RKO (cell line): ENCODE measurements around the gene COPS6.
A peak's percentile ranks its signal among the peaks of the same experiment; 100 is the strongest.

Source experiments
- DNase-seq: peaks from one replicate; pipeline ENCODE4 v3.0.0-alpha.2; 2016; ENCODE audit warnings: low spot score

COPS6 gene

DNA sequence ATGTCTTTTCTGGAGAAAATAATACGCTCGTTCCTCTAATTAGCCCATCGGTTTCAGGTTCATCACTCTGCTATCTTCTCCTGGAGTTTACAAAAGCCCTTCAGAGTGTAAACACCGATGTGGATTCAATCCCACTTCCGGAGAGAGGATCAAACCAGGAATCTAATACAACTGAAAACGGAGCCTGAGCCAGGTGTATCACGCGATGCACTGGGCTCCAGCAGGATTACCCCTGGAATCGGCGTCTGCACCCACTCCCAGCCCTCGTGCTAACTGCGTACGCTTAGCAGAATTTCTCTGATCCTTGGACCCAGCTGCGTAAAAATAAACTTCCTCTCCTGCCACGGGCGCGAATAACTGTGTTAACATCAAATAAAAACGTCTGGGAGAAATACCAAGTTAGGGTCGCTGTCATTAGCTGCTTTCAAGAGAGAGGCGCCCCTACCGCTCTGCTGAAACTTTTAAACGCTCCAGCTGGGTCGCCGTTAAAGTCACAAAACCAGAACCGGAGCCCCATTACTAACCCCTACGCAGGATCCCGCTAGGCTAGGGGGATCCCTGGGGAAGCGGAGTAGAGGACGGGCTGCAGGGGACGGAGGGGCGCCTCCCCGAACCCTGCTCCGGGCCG is 7.7 kb upstream of the COPS6 start:
- peak; percentile 58 for DNase-seq

DNA sequence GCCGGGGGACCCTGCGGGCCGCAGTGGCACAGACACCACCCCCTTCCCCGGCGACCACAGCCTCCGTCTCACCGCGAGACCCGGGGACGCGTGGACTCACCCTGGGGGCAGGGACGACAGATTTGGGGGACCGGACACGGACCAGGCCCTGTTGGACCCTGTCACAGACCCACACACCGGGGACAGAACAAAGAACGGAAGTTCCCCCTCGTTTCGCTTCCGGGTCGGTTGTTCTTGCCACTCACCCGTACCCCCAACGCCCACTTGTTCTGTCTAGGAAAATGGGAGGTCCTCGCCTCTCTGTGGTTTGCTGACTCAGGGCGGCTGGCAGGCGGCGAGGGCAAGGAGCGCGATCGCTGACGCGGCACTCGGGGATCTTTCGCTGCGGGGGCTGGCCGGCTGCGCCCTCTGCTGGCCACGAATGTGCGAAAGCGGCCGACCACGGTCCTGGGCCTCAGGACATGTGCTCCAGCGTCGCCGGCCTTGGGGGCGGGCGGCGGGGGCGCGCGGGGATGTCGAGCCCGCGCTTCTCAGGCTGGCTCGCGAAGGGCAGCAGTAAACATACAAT is 7.2 kb upstream of the COPS6 start, which contains the start of gene ZNF3:
ZNF3 (minus strand) TSS at position 189 of the 568 bp plus-strand sequence. CDS start 4,366 bp downstream, outside the sequence.
- DNase-seq, result peak; percentile 100

DNA sequence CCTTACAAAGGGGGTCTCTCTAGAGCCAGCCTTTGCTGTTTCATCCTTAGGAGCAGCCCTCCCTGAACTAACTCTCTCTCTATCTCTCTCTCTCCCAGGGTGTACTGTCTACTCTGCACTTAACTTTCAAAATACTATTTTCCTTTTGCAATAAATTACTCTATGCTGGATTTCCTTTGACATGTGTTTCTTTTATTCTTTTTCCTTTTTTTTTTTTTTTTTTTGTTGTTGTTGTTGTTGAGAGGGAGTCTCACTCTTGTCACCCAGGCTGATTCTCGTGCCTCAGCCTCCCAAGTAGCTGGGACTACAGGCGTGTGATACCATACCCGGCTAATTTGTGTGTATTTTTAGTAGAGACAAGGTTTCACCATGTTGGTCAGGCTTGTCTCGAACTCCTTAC is 5.8 kb upstream of the COPS6 start:
- no peak for DNase-seq

DNA sequence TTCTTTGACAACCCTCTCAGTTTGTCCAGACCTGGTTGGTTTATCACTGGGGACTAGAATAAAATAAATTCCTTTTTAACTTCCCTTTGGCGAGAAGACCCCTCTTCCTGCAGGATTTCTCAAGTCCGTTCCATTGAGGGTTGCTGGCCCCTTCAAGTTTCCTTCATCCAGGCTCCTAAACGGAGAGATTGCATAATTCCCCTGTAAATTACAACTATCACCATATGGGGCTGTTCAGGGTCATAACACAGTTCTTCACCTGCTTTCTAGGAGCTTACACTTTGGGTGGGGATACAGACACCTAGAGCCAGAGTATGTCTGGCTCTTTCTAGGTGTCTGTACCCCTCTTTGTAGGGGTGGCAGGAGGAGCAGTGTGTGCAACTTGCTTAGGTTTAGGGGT is 3.3 kb upstream of the COPS6 start:
- DNase-seq, result no peak

DNA sequence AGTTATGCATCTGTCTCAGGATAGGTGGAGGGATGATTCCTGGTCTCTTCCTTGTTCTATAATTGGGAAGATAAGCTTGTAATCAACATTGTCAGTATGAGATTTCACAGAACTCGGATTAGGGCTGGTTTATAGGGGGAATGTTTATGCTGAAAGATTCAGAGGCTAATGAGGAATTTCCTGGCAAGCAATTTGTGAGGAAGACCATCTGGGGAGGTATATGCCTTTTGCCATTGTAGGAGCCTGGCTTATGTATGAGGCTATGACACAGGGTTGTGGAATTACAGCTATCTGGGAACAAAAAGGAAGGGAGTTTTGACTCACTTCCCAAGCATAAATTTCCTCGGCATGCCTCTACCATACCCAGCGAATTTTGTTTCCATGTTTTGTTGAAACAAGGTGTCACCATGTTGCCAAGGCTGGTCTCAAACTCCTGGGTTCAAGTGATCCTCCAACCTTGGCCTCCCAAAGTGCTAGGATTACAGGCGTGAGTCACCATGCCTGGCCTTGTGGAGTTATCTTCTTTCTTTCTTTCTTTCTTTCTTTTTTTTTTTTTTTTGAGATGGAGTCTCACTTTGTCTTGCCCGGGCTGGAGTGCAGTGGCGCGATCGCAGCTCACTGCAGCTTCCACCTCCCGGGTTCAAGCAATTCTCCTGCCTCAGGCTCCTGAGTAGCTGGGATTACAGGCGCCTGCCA is 1.6 kb upstream of the COPS6 start:
- DNase-seq, result peak; percentile 94

DNA sequence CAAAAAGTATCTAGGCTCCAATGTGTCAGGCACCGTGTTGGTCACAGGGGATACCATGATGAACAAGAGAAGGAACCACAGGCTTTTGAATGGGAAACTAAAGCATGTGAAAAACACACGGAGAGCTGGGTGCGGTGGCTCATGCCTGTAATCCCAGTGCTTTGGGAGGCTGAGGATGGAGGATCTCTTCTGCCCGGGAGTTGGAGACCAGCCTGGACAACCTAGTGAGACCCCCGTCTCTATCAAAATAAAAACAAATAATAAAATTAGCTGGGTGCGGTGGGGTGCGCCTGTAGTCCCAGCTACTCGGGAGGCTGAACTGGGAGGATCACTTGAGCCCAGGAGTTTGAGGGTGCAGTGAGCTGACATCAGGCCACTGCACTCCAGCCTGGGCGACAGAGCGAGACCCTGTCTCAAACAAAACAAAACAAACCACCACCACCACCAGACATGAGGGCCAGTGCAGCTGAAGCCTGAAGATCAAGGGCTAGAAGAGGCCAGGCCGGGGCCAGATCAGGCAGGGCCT is 611 bp upstream of the COPS6 start:
- DNase-seq, result no peak

DNA sequence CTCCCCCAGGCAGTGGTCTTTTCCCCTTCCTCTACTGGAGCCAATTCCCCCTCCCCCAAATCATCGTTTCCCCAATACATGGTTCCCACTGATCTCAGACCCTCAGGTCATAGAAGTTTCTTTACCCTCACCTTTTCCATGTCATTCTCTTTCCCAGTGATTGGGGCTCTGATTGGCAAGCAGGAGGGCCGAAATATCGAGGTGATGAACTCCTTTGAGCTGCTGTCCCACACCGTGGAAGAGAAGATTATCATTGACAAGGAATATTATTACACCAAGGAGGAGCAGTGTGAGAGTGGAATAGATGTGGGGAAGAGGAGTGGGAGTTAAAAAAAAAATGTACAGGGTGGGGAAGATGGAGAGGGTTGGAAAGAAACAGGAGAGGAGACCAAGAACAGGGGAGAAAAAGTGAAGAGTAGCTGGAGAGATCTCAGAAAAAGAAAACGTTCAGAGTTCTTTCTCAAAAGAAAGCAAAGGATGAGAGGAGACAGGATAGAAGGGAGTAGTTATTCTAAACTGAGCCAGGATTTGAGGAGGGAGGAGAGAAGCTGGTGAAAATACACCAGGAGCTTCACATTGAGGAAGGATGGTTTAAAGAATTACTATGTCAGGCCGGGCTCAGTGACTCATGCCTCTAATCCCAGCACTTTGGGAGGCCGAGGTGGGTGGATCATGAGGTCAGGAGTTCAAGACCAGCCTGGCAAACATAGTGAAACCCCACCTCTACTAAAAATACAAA is 858 bp downstream of the COPS6 start:
- peak; percentile 77 for DNase-seq

DNA sequence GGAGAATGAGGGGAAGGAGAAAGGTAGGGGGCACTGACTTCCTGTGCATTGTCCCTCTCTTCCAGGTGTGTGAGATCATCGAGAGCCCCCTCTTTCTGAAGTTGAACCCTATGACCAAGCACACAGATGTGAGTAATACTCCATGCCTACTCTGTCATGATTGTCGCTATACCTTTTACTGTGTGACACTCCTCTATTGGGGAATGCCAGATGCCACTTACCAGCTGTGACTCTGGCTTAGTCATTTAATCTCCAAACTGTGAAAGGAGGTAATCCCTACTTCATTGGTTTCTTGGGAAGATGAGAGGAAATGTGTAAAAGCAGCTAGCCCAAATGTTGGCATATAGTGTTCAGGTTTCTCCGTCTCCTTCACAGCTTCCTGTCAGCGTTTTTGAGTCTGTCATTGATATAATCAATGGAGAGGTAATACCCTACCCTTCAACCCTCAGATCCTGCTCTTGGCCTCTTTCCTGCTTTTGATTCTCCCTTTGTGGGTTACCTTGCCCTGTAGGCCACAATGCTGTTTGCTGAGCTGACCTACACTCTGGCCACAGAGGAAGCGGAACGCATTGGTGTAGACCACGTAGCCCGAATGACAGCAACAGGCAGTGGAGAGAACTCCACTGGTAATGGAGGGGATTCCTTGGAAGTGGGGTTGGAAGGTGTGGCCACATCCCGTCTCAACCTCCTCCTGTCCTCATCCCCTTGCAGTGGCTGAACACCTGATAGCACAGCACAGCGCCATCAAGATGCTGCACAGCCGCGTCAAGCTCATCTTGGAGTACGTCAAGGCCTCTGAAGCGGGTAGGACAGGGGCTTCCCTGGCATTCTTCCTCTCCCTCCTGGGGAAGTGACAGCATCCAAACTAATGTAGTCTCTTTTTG is 2.0 kb downstream of the COPS6 start:
- peak; percentile 90 for DNase-seq

DNA sequence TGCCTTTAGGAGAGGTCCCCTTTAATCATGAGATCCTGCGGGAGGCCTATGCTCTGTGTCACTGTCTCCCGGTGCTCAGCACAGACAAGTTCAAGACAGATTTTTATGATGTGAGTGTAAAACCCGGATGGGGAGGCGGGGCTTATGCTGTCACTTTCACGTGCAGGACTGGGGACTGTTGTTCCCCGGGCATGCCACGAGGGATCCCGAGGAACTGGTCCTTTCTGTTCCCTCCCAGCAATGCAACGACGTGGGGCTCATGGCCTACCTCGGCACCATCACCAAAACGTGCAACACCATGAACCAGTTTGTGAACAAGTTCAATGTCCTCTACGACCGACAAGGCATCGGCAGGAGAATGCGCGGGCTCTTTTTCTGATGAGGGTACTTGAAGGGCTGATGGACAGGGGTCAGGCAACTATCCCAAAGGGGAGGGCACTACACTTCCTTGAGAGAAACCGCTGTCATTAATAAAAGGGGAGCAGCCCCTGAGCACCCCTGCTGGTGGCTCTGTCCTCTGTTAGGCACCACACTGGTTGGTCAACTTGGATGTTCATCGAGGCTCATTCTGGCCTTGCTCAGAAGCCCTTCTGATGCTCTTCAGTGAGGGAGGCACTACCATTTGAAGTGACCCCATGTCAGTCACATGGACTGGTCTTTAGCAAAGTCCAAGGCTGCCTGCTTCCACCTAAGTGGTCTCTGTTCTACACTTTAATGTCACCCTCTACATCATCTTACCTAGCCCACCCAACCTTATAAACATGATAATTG is 2.8 kb downstream of the COPS6 start:
- peak; percentile 88 for DNase-seq

DNA sequence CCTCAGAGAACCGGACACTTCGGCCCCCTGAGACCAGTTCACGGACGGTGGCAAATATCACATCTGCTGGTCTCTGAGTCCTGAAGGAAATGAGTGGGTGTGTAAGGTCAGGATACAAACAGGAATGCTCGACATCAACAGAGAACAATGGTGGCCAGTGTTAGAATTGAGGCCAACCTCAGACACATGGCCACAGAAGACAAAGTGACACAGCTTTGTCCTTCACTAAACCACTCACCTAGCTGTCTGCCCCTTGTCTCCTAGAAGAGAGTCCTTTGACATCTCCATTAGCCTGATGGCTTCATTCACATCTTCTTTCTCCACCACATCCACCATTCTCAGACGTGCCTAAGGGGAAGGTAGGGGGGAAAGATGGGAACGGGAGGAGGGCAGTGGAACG is 4.3 kb downstream of the COPS6 start:
- no peak for DNase-seq

DNA sequence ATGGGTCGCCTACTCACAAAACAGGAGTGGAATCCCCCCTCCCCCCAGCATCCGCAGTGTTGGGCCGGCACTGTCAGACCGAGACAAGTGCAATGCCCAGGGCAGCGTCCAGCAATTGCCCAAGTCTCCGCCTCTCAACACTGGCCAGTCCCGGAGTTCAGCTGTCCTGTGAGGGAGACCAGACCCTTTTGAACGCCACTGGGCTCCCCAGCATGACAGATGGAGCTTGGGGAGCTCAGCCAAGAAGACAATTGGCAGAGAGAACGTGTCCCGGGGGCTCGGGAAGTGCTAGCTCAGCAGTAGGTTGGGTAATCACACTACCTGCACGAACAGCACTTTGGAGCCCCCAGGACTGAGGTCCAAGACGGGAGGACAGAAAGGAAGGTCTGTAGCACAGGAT is 4.7 kb downstream of the COPS6 start:
- no peak for DNase-seq

DNA sequence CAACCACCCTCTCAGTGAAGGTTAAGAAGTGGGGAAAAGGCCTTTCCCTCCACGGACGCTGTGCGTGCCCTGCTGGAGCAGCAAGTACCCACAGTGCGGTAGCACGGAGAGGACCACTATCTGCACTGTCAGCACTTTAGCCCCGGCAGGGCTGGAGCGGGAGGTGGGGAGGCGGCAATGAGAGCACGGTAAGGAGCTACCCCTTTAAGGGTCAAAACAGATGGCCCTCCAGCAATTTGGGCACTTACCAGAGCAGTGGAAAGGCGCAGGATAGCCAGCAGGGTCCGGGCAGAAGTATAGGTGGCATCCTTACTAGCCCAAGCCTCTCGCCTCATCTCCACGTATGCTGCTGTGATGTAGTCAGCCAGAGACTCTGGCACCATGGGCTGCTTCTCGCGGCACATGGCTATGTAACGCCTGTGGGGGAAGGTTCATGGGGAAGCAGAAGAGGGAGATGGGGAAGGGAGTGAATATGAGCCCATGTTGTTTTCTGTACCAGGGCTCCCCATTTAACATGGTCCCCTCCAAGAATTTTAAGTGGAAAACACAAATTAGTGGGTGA is 5.2 kb downstream of the COPS6 start:
- DNase-seq, result no peak

DNA sequence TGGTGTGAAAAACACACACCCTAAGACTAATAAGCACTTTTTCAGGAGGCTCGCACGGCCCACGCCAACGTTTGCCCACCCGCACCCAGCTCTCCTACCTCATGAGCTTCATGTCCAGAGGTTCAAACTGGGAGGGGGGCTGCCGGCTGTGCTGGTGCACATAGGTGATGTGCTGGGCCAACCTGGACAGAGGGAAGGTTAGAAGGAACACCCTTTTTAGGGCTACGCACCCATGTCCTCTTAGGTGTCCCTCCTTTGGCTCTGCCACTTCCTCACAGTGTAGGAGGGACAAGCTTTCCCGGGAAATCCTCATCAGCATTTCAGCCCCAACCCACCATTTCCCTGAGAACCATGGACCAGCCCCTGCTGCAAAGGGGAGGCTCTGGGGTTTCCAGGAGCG is 6.5 kb downstream of the COPS6 start:
- DNase-seq, result no peak

DNA sequence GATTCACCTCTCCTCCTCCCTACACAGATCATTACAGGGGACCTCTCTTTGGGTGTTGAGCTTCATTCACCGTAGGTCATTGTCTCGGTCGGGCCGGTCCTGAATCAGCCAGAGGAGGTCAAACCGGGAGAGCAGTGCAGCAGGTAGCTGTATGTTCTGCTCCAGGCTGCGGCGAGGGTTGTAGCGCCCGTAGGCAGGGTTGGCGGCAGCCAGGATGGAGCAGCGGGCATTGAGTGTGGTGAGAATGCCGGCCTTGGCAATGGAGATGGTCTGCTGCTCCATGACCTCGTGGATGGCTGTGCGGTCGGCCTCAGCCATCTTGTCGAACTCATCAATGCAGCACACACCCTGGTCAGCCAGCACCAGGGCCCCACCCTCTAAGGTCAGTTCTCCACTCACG is 6.9 kb downstream of the COPS6 start:
- no peak for DNase-seq

DNA sequence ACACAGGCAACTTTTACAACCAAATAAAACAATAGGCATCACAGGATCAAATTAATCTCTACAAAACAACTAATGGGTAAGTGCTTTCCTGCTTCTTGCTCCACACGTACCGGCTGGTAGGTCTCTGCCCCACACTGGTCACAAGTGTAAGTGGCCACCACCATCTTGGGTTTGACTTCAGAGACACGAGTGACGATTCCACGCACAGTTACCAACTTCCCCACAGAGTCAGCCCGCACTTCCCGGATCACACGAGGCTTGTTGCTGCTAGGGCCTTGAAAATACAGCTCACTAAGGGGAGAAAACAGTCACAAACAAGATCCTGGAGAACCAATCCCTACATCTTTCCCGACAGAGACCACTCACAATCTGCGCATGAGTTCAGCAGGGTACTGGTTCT is 10.1 kb downstream of the COPS6 start:
- no peak for DNase-seq

DNA sequence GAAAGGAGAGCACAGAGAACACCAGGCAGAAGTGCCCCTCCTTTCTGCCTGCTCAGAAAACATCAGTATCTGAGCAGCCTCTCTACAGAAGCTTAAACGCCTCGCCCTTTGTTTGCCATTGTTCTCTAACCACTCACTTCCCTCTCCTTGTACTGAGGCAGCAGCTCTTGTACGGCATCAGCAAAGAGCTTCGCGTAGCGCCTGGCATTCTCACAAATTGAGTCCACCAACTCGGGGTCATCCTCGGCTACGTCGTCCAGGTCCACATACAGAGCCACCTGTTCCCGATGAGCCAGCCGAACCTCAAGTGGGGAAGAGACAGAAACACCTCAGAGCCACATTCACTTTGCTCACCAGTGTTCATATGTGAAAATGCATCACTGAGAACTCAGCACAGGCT is 10.7 kb downstream of the COPS6 start:
- DNase-seq, result no peak

DNA sequence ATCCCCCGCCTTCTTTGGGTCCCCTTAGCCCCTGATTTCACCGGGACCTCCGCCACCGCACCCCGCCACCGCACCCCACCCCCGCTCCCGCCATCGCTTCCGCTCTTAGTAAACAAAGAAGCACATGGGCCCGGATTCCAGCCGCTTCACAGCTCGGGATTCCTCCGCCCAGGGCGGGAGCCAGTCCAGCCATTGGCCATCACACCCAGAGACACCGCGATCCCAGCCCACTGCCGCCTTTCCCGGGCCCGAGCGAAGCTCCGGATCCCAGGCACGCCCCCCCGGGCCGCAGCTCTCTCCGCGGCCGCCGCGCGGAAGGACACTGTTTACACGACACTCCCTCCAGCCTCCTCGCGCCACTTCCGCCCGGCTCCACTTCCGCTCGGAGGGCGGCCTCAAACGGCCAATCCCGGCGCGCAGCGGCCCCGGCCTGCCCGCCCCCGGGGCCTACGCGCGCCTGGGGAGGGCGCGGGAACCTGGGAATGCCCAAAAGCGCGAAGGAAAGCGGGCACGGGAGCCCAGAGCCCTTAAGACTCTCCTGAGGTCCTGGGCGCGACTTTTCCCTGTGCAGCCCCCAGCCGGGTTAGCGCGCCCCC is 11.7 kb downstream of the COPS6 start:
- peak; percentile 95 for DNase-seq

DNA sequence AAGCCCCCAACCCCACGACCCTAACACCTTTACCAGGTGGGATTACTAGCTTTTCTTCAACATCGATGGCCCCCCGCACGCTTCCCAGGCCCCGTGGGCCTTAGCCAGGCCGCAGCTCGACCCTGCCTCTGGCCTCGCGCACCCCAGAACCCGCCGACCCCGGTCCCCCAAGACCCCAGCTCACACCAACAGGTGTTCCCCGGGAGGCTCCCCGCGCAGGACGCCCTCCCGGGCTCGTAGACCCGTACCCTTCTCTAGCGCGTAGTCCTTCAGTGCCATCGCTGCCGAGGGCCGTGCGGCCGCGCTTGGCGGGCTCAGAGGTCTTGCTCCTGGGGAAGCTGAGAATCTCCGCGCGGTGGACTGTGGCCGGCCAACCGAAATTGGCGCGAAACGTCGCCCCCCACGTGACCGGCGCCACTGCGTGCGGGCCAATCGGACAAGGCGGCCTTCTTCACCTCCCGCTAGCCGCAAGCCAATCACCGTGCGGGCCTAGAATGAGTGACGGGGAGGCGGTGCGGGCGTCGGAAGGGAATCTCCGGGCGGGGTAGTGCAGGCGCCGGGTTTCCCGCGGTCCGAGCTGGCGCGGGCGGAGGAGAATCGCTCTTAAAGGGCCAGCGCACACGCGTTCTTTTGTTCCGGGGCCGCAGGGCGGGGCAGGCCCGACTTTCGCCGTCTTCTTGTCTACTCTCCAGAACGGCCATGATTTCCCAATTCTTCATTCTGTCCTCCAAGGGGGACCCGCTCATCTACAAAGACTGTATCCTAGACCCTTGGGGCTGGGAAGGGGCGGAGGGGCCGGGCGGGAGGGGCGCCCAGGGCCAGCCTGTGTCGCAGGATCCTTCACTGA is 12.5 kb downstream of the COPS6 start, which contains the start of the genes AP4M1 and MCM7:
AP4M1 (plus strand) TSS at position 628 of the 847 bp plus-strand sequence; CDS start at position 700, 72 bp downstream.
MCM7 (minus strand) TSS at position 382 of the 847 bp plus-strand sequence; CDS start at position 279, 103 bp downstream.
- DNase-seq, result peak; percentile 100
